Neural progenitor cell (in vitro differentiated cells): ENCODE data around the gene ADTRP. TPM values are rescaled to one million over a fixed set of nuclear protein-coding genes. Genes with fewer than 3 reads are reported as not detected.

Experiments used
- DNase-seq: peaks from one replicate; pipeline ENCODE4 v3.0.0-alpha.2; 2016; ENCODE audit warnings: low spot score
- H2AFZ ChIP-seq: fragments of 200-600 bp; sonication (generic); replicated peaks from 2 replicates; pipeline ENCODE4 v1.6.1; 2016; ENCODE audit warnings: antibody characterized with exemption
- H3F3A ChIP-seq: fragments of 200-600 bp; sonication (generic); 2 replicates; pipeline ENCODE4 v1.6.1; 2016; ENCODE audit warnings: antibody characterized with exemption, low read depth
- H3K27ac ChIP-seq: fragments of 200-600 bp; sonication (generic); 2 replicates; pipeline ENCODE4 v1.5.1; 2016; ENCODE audit warnings: mild to moderate bottlenecking
- H3K27me3 ChIP-seq: fragments of 200-600 bp; sonication (generic); 2 replicates; pipeline ENCODE4 v1.6.1; 2016; ENCODE audit warnings: mild to moderate bottlenecking, moderate library complexity
- H3K36me3 ChIP-seq: fragments of 200-600 bp; sonication (generic); 2 replicates; pipeline ENCODE4 v1.5.1; 2016
- H3K4me1 ChIP-seq: fragments of 200-600 bp; sonication (generic); 2 replicates; pipeline ENCODE4 v1.6.1; 2016; ENCODE audit warnings: mixed run types
- H3K4me2 ChIP-seq: fragments of 200-600 bp; sonication (generic); 2 replicates; pipeline ENCODE4 v1.6.1; 2016
- H3K4me3 ChIP-seq: fragments of 200-600 bp; sonication (generic); 2 replicates; pipeline ENCODE4 v1.5.1; 2016
- H3K79me2 ChIP-seq: fragments of 200-600 bp; sonication (generic); 2 replicates; pipeline ENCODE4 v1.6.1; 2016; ENCODE audit warnings: low read depth
- H3K9ac ChIP-seq: fragments of 200-600 bp; sonication (generic); 2 replicates; pipeline ENCODE4 v1.6.1; 2016
- H3K9me3 ChIP-seq: fragments of 200-600 bp; sonication (generic); 2 replicates; pipeline ENCODE4 v1.5.1; 2016; ENCODE audit warnings: low read depth
- H4K20me1 ChIP-seq: fragments of 200-600 bp; sonication (generic); 2 replicates; pipeline ENCODE4 v1.6.1; 2016; ENCODE audit warnings: low read depth
- H3K27ac Mint-ChIP-seq: 3 replicates; pipeline ENCODE4 v1.8.0; 2021; ENCODE audit warnings: mixed read lengths
- H3K27me3 Mint-ChIP-seq: 2 replicates; pipeline ENCODE4 v1.8.0; 2022; ENCODE audit warnings: low read depth, mild to moderate bottlenecking, inconsistent platforms, moderate library complexity, mixed read lengths; ENCODE audit not compliant: insufficient read depth
- H3K36me3 Mint-ChIP-seq: 3 replicates; pipeline ENCODE4 v1.8.0; 2021; ENCODE audit warnings: mixed read lengths
- H3K4me1 Mint-ChIP-seq: 3 replicates; pipeline ENCODE4 v1.8.0; 2021; ENCODE audit warnings: mixed read lengths
- H3K4me3 Mint-ChIP-seq: 3 replicates; pipeline ENCODE4 v1.8.0; 2021; ENCODE audit warnings: mild to moderate bottlenecking, moderate library complexity, mixed read lengths
- H3K9me3 Mint-ChIP-seq: 3 replicates; pipeline ENCODE4 v1.8.0; 2020; ENCODE audit warnings: mixed read lengths
- EZH2 ChIP-seq: fragments of 200-600 bp; sonication (generic); IDR thresholded peaks from 2 replicates; pipeline ENCODE4 v1.6.1; 2017; ENCODE audit warnings: antibody characterized with exemption, mild to moderate bottlenecking, moderate library complexity
- EZH2phosphoT487 ChIP-seq: fragments of 200-600 bp; sonication (generic); IDR thresholded peaks from 2 replicates; pipeline ENCODE4 v1.6.1; 2017; ENCODE audit warnings: antibody characterized with exemption
- total RNA-seq: library from RNA; depleted of rRNA; stranded (reverse); fragments of >200 nt; gene quantifications from 2 replicates; pipeline ENCODE4 v1.2.3, GENCODE V29; 2015; ENCODE audit warnings: low replicate concordance
- TF ChIP-seq, protein P1 (sequence below): fragments of 200-600 bp; sonication (generic); IDR thresholded peaks from 2 replicates; pipeline ENCODE4 v1.5.1; 2017; ENCODE audit warnings: antibody characterized with exemption, mild to moderate bottlenecking

ADTRP gene
- total RNA-seq, 1 donor from 2014 or later, result not detected

GRCh38 chr6:11815231-11815630 is 36.6 kb upstream of the ADTRP start:
- no peak overlapping the region for H3K4me2 ChIP-seq
- Mint-ChIP-seq H3K4me1 (peaks cover 35% of the 10 kb centered on the region), H3K36me3 (no peaks in the 10 kb centered on the region), H3K27me3 (peaks cover 6% of the 10 kb centered on the region), H3K9me3 (peaks cover 2% of the 10 kb centered on the region), H3K27ac (no peak overlapping the region), H3K4me3 (no peak overlapping the region)
- H3K9me3 ChIP-seq, result no peaks in the 10 kb centered on the region
- no peaks in the 10 kb centered on the region for H3F3A ChIP-seq
- TF ChIP-seq, protein P1, sequence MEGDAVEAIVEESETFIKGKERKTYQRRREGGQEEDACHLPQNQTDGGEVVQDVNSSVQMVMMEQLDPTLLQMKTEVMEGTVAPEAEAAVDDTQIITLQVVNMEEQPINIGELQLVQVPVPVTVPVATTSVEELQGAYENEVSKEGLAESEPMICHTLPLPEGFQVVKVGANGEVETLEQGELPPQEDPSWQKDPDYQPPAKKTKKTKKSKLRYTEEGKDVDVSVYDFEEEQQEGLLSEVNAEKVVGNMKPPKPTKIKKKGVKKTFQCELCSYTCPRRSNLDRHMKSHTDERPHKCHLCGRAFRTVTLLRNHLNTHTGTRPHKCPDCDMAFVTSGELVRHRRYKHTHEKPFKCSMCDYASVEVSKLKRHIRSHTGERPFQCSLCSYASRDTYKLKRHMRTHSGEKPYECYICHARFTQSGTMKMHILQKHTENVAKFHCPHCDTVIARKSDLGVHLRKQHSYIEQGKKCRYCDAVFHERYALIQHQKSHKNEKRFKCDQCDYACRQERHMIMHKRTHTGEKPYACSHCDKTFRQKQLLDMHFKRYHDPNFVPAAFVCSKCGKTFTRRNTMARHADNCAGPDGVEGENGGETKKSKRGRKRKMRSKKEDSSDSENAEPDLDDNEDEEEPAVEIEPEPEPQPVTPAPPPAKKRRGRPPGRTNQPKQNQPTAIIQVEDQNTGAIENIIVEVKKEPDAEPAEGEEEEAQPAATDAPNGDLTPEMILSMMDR, result no peak
- TF ChIP-seq EZH2, result no peak
- no peak for TF ChIP-seq EZH2phosphoT487
- H3K4me3 ChIP-seq, result no peak overlapping the region
- no peaks in the 10 kb centered on the region for H3K79me2 ChIP-seq
- H2AFZ ChIP-seq, result peak overlapping the region; percentile 7
- H3K36me3 ChIP-seq, result no peaks in the 10 kb centered on the region
- H3K27me3 ChIP-seq, result no peaks in the 10 kb centered on the region
- H3K4me1 ChIP-seq, result peaks cover 6% of the 10 kb centered on the region
- DNase-seq, result no peak
- H3K9ac ChIP-seq, result no peak overlapping the region
- H4K20me1 ChIP-seq, result no peaks in the 10 kb centered on the region
- no peak overlapping the region for H3K27ac ChIP-seq

DNA sequence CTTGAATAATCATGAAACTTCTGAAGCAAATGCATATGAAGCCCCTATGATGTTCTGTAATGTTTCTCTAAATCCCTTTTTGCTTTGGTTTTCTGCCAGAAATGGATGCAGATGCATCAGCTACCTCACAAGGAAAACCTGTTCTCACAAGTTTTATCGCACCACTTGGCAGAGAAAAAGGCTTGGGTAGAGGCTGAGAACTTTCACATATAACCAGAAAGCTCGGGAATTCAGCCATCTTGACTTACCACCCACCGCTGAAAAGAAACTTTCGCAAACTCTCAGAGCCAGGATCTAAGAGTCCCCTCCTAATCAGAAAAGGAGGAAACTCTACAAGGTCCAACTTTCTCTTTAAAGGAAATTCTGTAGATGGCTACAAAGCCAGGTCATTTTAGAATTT is 36.2 kb upstream of the ADTRP start:
- no peaks in the 10 kb centered on the region for H3K9me3 ChIP-seq
- H3K4me3 Mint-ChIP-seq, result no peak overlapping the region
- peaks cover 6% of the 10 kb centered on the region for H3K4me1 ChIP-seq
- TF ChIP-seq, protein P1, result no peak
- no peak for TF ChIP-seq EZH2
- H3K27me3 Mint-ChIP-seq, result peaks cover 6% of the 10 kb centered on the region
- no peaks in the 10 kb centered on the region for H4K20me1 ChIP-seq
- no peaks in the 10 kb centered on the region for H3K36me3 ChIP-seq
- no peaks in the 10 kb centered on the region for H3K79me2 ChIP-seq
- no peak overlapping the region for H3K4me3 ChIP-seq
- no peaks in the 10 kb centered on the region for H3K27me3 ChIP-seq
- no peak overlapping the region for H3K27ac ChIP-seq
- H3K4me2 ChIP-seq, result no peak overlapping the region
- H3K9ac ChIP-seq, result no peak overlapping the region
- DNase-seq, result no peak
- no peak overlapping the region for H3K27ac Mint-ChIP-seq
- no peaks in the 10 kb centered on the region for H3K36me3 Mint-ChIP-seq
- H3K4me1 Mint-ChIP-seq, result peaks cover 35% of the 10 kb centered on the region
- no peaks in the 10 kb centered on the region for H3F3A ChIP-seq
- H2AFZ ChIP-seq, result peak overlapping the region; percentile 7
- peaks cover 2% of the 10 kb centered on the region for H3K9me3 Mint-ChIP-seq

DNA sequence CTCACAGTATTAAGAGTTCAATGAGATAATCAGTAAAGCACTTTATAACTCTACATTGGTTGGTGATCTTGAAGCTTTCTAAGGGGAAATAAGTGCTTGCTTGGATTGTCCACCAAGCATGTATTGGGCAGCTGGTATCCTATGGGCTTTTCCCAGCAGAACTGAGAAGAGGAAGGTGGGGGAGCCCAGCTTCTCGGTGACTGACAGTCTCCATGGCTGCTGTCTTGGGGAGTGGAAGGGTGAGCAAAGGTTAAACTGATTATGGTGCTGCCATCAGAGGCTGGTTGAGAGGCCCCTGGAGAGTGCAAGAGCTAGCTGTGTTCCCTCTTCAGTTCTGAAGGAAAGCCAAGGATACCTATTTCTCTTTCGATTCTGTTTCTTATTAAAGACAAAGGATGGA is 35.5 kb upstream of the ADTRP start:
- no peaks in the 10 kb centered on the region for H3K36me3 ChIP-seq
- no peaks in the 10 kb centered on the region for H3F3A ChIP-seq
- H3K79me2 ChIP-seq, result no peaks in the 10 kb centered on the region
- peak overlapping the region; percentile 17 for H3K4me3 Mint-ChIP-seq
- no peaks in the 10 kb centered on the region for H3K27me3 ChIP-seq
- H3K27me3 Mint-ChIP-seq, result peaks cover 6% of the 10 kb centered on the region
- H3K36me3 Mint-ChIP-seq, result no peaks in the 10 kb centered on the region
- H3K4me1 Mint-ChIP-seq, result peaks cover 35% of the 10 kb centered on the region
- H3K27ac Mint-ChIP-seq, result peak overlapping the region; percentile 23
- TF ChIP-seq, protein P1, result no peak
- H3K9ac ChIP-seq, result no peak overlapping the region
- no peak overlapping the region for H3K27ac ChIP-seq
- H3K4me3 ChIP-seq, result no peak overlapping the region
- DNase-seq, result no peak
- H2AFZ ChIP-seq, result no peak overlapping the region
- H3K4me2 ChIP-seq, result no peak overlapping the region
- peaks cover 6% of the 10 kb centered on the region for H3K4me1 ChIP-seq
- H3K9me3 Mint-ChIP-seq, result no peaks in the 10 kb centered on the region
- H4K20me1 ChIP-seq, result no peaks in the 10 kb centered on the region
- H3K9me3 ChIP-seq, result no peaks in the 10 kb centered on the region

GRCh38 chr6:11813606-11814005 is 35.0 kb upstream of the ADTRP start:
- DNase-seq, result no peak
- Mint-ChIP-seq H3K27ac (no peak overlapping the region), H3K36me3 (no peaks in the 10 kb centered on the region), H3K9me3 (peaks cover 2% of the 10 kb centered on the region), H3K4me3 (no peak overlapping the region), H3K4me1 (peaks cover 35% of the 10 kb centered on the region), H3K27me3 (peaks cover 9% of the 10 kb centered on the region)
- no peaks in the 10 kb centered on the region for H3K79me2 ChIP-seq
- TF ChIP-seq EZH2 (no peak), EZH2phosphoT487 (no peak)
- TF ChIP-seq, protein P1, result no peak
- H2AFZ ChIP-seq, result no peak overlapping the region
- H3K9ac ChIP-seq, result no peak overlapping the region
- no peaks in the 10 kb centered on the region for H3K36me3 ChIP-seq
- no peaks in the 10 kb centered on the region for H3K9me3 ChIP-seq
- H3K27ac ChIP-seq, result no peak overlapping the region
- H3K27me3 ChIP-seq, result no peaks in the 10 kb centered on the region
- H3F3A ChIP-seq, result no peaks in the 10 kb centered on the region
- no peaks in the 10 kb centered on the region for H4K20me1 ChIP-seq
- no peak overlapping the region for H3K4me3 ChIP-seq
- peaks cover 6% of the 10 kb centered on the region for H3K4me1 ChIP-seq
- no peak overlapping the region for H3K4me2 ChIP-seq
